A673 (cell line): ENCODE measurements around the gene AFAP1L1. TPM values are rescaled to one million over a fixed set of nuclear protein-coding genes. Genes with fewer than 3 reads are reported as not detected.

Experiments used
- BruUV-seq: library from RNA; stranded (reverse); fragments of 400-500 nt; replicated peaks from 2 replicates; lab custom pipeline; 2021; lab: Mats Ljungman, UMichigan
- CTCF ChIA-PET: fragments of 300-600 bp; sonication (Branson Sonifier 250); formaldehyde crosslinking; loops from one replicate; lab custom pipeline; 2022; ENCODE audit warnings: antibody characterized with exemption; lab: Charles Lee
- POLR2A ChIA-PET: fragments of 300-600 bp; sonication (Branson Sonifier 250); formaldehyde crosslinking; loops from one replicate; lab custom pipeline; 2022; ENCODE audit warnings: antibody characterized with exemption; ENCODE audit not compliant: low non-redundant PET; lab: Charles Lee
- DNase-seq: peaks from one replicate; pipeline ENCODE4 v3.0.0-alpha.2; 2015; ENCODE audit warnings: low spot score
- H3K27ac ChIP-seq: fragments of 200-600 bp; sonication (generic); 2 replicates; pipeline ENCODE4 v1.5.1; 2016; ENCODE audit warnings: mixed run types, low read depth, mild to moderate bottlenecking, mixed read lengths, antibody characterized with exemption, low read length; ENCODE audit not compliant: poor library complexity, severe bottlenecking
- H3K27me3 ChIP-seq: fragments of 200-600 bp; sonication (generic); replicated peaks from 2 replicates; pipeline ENCODE4 v1.6.1; 2017; ENCODE audit warnings: mixed run types, low read depth, mild to moderate bottlenecking, mixed read lengths, antibody characterized with exemption, low read length; ENCODE audit not compliant: insufficient read depth, poor library complexity
- H3K36me3 ChIP-seq: fragments of 200-600 bp; sonication (generic); 2 replicates; pipeline ENCODE4 v1.6.1; 2016; ENCODE audit warnings: mixed run types, mild to moderate bottlenecking, mixed read lengths, antibody characterized with exemption, low read length; ENCODE audit not compliant: insufficient read depth, poor library complexity, severe bottlenecking
- H3K4me1 ChIP-seq: fragments of 200-600 bp; sonication (generic); 2 replicates; pipeline ENCODE4 v1.6.1; 2017; ENCODE audit warnings: mixed run types, mild to moderate bottlenecking, mixed read lengths, antibody characterized with exemption, low read length; ENCODE audit not compliant: insufficient read depth, poor library complexity, severe bottlenecking
- H3K4me3 ChIP-seq: fragments of 200-600 bp; sonication (generic); 2 replicates; pipeline ENCODE4 v1.5.1; 2016; ENCODE audit warnings: low read depth, mixed run types, mild to moderate bottlenecking, mixed read lengths, low read length; ENCODE audit not compliant: poor library complexity, severe bottlenecking
- H3K9me3 ChIP-seq: fragments of 200-600 bp; sonication (generic); 2 replicates; pipeline ENCODE4 v1.6.1; 2016; ENCODE audit warnings: mixed run types, low read depth, mild to moderate bottlenecking, mixed read lengths, antibody characterized with exemption, low read length; ENCODE audit not compliant: poor library complexity, severe bottlenecking
- EZH2 ChIP-seq: fragments of 200-600 bp; sonication (generic); IDR thresholded peaks from 2 replicates; pipeline ENCODE4 v1.6.1; 2017; ENCODE audit warnings: borderline replicate concordance, low read depth, mild to moderate bottlenecking, mixed read lengths, antibody characterized with exemption, low read length; ENCODE audit not compliant: poor library complexity, severe bottlenecking
- intact Hi-C: fragments of 100-400 bp; cut with micrococcal nuclease; formaldehyde crosslinking; loops from one replicate; pipeline ENCODE4 v1.10.0; 2022; ENCODE audit not compliant: unreplicated experiment
- total RNA-seq: library from RNA; stranded (reverse); gene quantifications from 2 replicates; pipeline ENCODE4 v1.2.3, GENCODE V29; 2021
- TF ChIP-seq, protein P1 (sequence below): fragments of 300-800, 200-600 bp; sonication (generic); conservative IDR thresholded peaks from 2 replicates; pipeline ENCODE4 v1.5.1; 2017; ENCODE audit warnings: low read depth, mild to moderate bottlenecking, antibody characterized with exemption, low read length, moderate library complexity, mixed read lengths

The AFAP1L1 gene
- total RNA-seq, 1 experiment from 2014 or later = 0.21 TPM

DNA sequence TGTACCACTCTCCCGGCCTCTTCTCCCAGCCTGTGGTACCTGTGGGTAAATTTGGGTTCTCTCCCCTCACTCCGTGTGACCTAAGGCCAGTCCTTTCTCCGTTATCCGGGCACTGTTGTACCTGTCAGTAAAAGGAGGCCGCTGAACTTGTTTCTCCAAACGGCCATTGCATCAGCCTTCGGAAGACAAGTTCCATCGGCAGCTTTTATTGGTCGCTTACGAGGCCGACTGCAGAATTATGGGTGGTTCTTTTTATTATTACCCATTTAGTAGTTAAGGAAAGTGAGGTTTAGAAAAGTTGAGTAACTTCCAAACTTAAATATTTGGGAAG is 74.2 kb downstream of the AFAP1L1 start:
- POLR2A ChIA-PET = no interaction called here
- Histone ChIP-seq H3K9me3 (no peaks in the 10 kb centered on the region), H3K4me3 (peak overlapping the region; percentile 67), H3K27me3 (peaks cover 6% of the 10 kb centered on the region), H3K4me1 (peaks cover 4% of the 10 kb centered on the region), H3K36me3 (peaks cover 39% of the 10 kb centered on the region), H3K27ac (peak overlapping the region; percentile 83)
- no TSS peak for BruUV-seq
- peak; percentile 17 for DNase-seq
- intact Hi-C loops = no loop called here
- CTCF ChIA-PET = interaction anchor here (0.7 kb wide), 1 partner anchor 32 kb away, joined by 4 read pairs; no protein-coding TSS in a partner anchor
- no peak for TF ChIP-seq EZH2
- TF ChIP-seq, protein P1, sequence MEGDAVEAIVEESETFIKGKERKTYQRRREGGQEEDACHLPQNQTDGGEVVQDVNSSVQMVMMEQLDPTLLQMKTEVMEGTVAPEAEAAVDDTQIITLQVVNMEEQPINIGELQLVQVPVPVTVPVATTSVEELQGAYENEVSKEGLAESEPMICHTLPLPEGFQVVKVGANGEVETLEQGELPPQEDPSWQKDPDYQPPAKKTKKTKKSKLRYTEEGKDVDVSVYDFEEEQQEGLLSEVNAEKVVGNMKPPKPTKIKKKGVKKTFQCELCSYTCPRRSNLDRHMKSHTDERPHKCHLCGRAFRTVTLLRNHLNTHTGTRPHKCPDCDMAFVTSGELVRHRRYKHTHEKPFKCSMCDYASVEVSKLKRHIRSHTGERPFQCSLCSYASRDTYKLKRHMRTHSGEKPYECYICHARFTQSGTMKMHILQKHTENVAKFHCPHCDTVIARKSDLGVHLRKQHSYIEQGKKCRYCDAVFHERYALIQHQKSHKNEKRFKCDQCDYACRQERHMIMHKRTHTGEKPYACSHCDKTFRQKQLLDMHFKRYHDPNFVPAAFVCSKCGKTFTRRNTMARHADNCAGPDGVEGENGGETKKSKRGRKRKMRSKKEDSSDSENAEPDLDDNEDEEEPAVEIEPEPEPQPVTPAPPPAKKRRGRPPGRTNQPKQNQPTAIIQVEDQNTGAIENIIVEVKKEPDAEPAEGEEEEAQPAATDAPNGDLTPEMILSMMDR = no peak

DNA sequence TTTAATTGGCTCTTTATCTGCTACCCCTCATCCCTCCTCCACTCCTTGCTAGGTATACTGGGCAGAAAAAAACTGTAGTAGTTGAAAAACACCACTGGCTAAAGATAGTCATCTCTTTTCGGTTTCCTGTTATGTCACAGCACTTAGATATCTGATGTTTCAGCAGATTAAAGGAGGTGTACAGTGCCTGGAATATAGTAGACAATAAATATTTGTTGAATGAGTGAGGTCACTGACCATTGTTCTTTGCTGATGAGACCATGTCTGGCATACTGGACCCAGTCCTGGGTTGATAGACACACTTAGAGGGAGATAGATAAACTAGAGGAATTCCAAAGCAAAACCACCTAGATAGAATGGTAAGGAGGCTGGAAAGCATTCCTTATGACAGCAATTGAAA is 76.9 kb downstream of the AFAP1L1 start:
- no peaks in the 10 kb centered on the region for H3K9me3 ChIP-seq
- TF ChIP-seq EZH2 = no peak
- TF ChIP-seq, protein P1 = no peak
- DNase-seq = no peak
- BruUV-seq = no TSS peak
- ChIA-PET CTCF (no interaction called here), POLR2A (no interaction called here)
- H3K27me3 ChIP-seq = no peaks in the 10 kb centered on the region
- intact Hi-C loops = no loop called here
- peaks cover 66% of the 10 kb centered on the region for H3K36me3 ChIP-seq
- no peak overlapping the region for H3K27ac ChIP-seq
- H3K4me3 ChIP-seq = no peak overlapping the region
- peaks cover 4% of the 10 kb centered on the region for H3K4me1 ChIP-seq

DNA sequence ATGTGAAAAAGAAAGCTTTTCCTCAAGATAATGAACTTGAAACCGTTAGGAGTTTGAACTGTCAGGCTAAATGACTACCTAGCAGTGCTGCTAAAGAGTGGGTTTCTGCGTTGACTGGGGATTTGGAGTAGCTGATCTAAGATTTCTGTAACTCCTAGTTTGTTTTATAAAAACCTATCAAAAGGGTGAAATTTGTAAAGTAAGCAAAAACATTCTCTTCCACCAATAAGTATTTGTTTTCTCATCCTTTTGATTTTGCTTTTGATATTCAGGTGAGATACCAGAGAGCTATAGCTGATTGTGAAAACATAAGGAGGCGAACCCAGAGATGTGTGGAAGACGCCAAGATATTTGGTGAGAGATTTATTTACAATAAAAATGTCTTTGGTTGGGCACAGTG is 77.7 kb downstream of the AFAP1L1 start:
- ChIA-PET CTCF (no interaction called here), POLR2A (no interaction called here)
- no peak for TF ChIP-seq EZH2
- TF ChIP-seq, protein P1 = no peak
- intact Hi-C loops = no loop called here
- Histone ChIP-seq H3K27ac (no peak overlapping the region), H3K9me3 (no peaks in the 10 kb centered on the region), H3K4me3 (no peak overlapping the region), H3K27me3 (no peaks in the 10 kb centered on the region), H3K36me3 (peaks cover 74% of the 10 kb centered on the region), H3K4me1 (peaks cover 4% of the 10 kb centered on the region)
- no TSS peak for BruUV-seq
- no peak for DNase-seq
